GM18507 (cell line): ENCODE results near the gene AFF3.
"Not testable (repeated sequence)": the region's sequence is repeated elsewhere in the genome, so short reads cannot be mapped to it uniquely, and the experiment has no call there.

Experiments used
- DNase-seq: peaks from one replicate; pipeline ENCODE4 v3.0.0; 2011; ENCODE audit warnings: low read depth; ENCODE audit not compliant: insufficient read length; ENCODE audit errors: extremely low spot score
- FAIRE-seq: peaks from 2 replicates; lab custom pipeline; 2011; peaks lifted over from hg19 to GRCh38; lab: Jason Lieb, UNC

Gene AFF3

GRCh38 chr2:100109986-100110613 is 32.3 kb downstream of the AFF3 start:
- FAIRE-seq (no peak), DNase-seq (no peak)

- FAIRE-seq, DNase-seq: not testable (repeated sequence)
Measured at GRCh38 chr2:100108648-100109020, 33.8 kb downstream of the AFF3 start.

- no peak for DNase-seq
- FAIRE-seq = no peak
Measured at GRCh38 chr2:100107906-100108647, 34.3 kb downstream of the AFF3 start.

- no peak for FAIRE-seq
Measured at GRCh38 chr2:100107440-100107839, 35.0 kb downstream of the AFF3 start.

GRCh38 chr2:100106460-100106859 is 35.9 kb downstream of the AFF3 start:
- DNase-seq (no peak), FAIRE-seq (no peak)

More at GRCh38 chr2:100107440-100107839, 35.0 kb downstream of the AFF3 start:
- DNase-seq = no peak

GRCh38 chr2:100105678-100106054 is 36.7 kb downstream of the AFF3 start:
- DNase-seq (no peak), FAIRE-seq (no peak)

GRCh38 chr2:100104718-100105677 is 37.4 kb downstream of the AFF3 start:
- FAIRE-seq = no peak
- no peak for DNase-seq

- FAIRE-seq, DNase-seq: not testable (repeated sequence)
Measured at GRCh38 chr2:100104265-100104664, 38.1 kb downstream of the AFF3 start.

- FAIRE-seq = not testable (repeated sequence)
Measured at GRCh38 chr2:100103527-100104252, 38.7 kb downstream of the AFF3 start.

GRCh38 chr2:100102466-100103180 is 39.8 kb downstream of the AFF3 start:
- DNase-seq, FAIRE-seq: not testable (repeated sequence)

More at GRCh38 chr2:100103527-100104252, 38.7 kb downstream of the AFF3 start:
- not testable (repeated sequence) for DNase-seq

- not testable (repeated sequence) for FAIRE-seq, DNase-seq
Measured at GRCh38 chr2:100098855-100099254, 43.5 kb downstream of the AFF3 start.

GRCh38 chr2:100097611-100098294 is 44.6 kb downstream of the AFF3 start:
- not testable (repeated sequence) for FAIRE-seq, DNase-seq

GRCh38 chr2:100095845-100096244 is 46.5 kb downstream of the AFF3 start:
- not testable (repeated sequence) for DNase-seq, FAIRE-seq

- FAIRE-seq, DNase-seq: not testable (repeated sequence)
Measured at GRCh38 chr2:100091807-100092206, 50.6 kb downstream of the AFF3 start.

GRCh38 chr2:100085744-100086143 is 56.6 kb downstream of the AFF3 start:
- not testable (repeated sequence) for DNase-seq, FAIRE-seq

- not testable (repeated sequence) for DNase-seq, FAIRE-seq
Measured at GRCh38 chr2:100083421-100084216, 58.8 kb downstream of the AFF3 start.

GRCh38 chr2:100082302-100082978 is 60.0 kb downstream of the AFF3 start:
- not testable (repeated sequence) for FAIRE-seq, DNase-seq
